ENCODE data around the gene ZBTB9.
A peak's percentile ranks its signal among the peaks of the same experiment; 100 is the strongest.

The ZBTB9 gene

DNA sequence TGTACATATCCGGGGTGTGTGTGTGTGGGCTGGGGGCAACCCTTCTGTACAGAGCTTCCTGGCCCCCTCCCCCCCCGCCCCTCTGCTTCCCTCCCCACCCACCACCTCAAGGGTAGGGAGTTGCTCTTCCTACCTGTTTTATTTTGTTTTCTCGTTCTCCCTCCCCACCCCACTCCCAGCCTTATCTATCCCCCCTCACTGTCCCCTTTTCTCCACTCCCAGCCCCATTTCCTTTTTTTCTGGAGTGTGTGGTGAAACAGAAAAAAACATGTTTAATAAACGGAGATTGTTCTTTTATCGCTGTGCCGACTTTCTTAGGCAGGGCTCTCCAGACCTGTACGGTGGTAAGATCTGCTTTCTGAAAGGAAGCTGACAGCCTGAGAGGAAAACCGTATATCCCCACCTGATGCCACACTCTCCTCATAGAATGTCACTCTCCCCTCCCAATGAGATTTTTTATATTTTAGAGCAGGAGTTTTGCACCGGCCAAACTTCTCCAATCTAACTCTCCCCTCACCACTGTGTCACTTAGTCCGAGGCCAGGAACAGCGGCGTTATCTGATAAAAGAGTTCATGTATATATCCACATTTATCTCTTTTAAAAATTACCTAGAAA, 875 bp upstream of the ZBTB9 start:
- Histone ChIP-seq H3K27ac (peak overlapping the region; percentile 25; the same call in 1 of the 2 replicates), H3K9ac (peak overlapping the region; percentile 47; the same call in 1 of the 2 replicates), H3K4me2 (peak overlapping the region; percentile 77), H3K4me1 (ENCODE audit: low read depth, poor library complexity, severe bottlenecking) (no peaks in the 10 kb centered on the region), H3K36me3 (ENCODE audit: insufficient read depth) (no peaks in the 10 kb centered on the region), H3K4me3 (IDR thresholded peaks at IDR 0.05; ENCODE audit: insufficient read depth, low read depth, low read length) (peak overlapping the region; percentile 34), H4K20me1 (ENCODE audit: insufficient read depth) (no peaks in the 10 kb centered on the region), H2AFZ (ENCODE audit: low read depth) (peak overlapping the region; percentile 48), H3K27me3 (ENCODE audit: insufficient read depth, low read depth) (no peaks in the 10 kb centered on the region), H3K79me2 (ENCODE audit: insufficient read depth, low read depth) (peaks cover 9% of the 10 kb centered on the region; the same call in 1 of the 2 replicates)
- TF ChIP-seq, protein P1, sequence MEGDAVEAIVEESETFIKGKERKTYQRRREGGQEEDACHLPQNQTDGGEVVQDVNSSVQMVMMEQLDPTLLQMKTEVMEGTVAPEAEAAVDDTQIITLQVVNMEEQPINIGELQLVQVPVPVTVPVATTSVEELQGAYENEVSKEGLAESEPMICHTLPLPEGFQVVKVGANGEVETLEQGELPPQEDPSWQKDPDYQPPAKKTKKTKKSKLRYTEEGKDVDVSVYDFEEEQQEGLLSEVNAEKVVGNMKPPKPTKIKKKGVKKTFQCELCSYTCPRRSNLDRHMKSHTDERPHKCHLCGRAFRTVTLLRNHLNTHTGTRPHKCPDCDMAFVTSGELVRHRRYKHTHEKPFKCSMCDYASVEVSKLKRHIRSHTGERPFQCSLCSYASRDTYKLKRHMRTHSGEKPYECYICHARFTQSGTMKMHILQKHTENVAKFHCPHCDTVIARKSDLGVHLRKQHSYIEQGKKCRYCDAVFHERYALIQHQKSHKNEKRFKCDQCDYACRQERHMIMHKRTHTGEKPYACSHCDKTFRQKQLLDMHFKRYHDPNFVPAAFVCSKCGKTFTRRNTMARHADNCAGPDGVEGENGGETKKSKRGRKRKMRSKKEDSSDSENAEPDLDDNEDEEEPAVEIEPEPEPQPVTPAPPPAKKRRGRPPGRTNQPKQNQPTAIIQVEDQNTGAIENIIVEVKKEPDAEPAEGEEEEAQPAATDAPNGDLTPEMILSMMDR (conservative IDR thresholded peaks at IDR 0.05; ENCODE audit: low read depth, low read length), result no peak

DNA sequence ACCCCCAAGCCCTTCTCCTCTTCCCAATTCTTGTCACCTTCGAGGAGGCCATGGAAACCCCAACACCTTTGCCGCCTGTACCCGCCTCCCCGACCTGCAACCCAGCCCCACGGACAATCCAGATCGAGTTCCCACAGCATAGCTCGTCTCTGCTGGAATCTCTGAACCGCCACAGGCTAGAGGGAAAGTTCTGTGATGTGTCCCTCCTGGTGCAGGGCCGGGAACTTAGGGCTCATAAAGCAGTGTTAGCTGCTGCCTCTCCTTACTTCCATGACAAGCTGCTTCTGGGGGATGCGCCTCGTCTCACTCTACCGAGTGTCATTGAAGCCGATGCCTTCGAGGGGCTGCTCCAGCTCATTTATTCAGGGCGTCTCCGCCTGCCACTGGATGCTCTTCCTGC, 675 bp downstream of the ZBTB9 start:
- H3K4me3 ChIP-seq (IDR thresholded peaks at IDR 0.05; ENCODE audit: insufficient read depth, low read depth, low read length), result peak overlapping the region; percentile 34
- peaks cover 9% of the 10 kb centered on the region; the same call in 1 of the 2 replicates for H3K79me2 ChIP-seq (ENCODE audit: insufficient read depth, low read depth)
- no peaks in the 10 kb centered on the region for H3K36me3 ChIP-seq (ENCODE audit: insufficient read depth)
- TF ChIP-seq, protein P1 (conservative IDR thresholded peaks at IDR 0.05; ENCODE audit: low read depth, low read length), result no peak
- H2AFZ ChIP-seq (ENCODE audit: low read depth), result peak overlapping the region; percentile 48; the same call in 1 of the 2 replicates
- peak overlapping the region; percentile 47; the same call in 1 of the 2 replicates for H3K9ac ChIP-seq
- no peaks in the 10 kb centered on the region for H3K4me1 ChIP-seq (ENCODE audit: low read depth, poor library complexity, severe bottlenecking)
- no peaks in the 10 kb centered on the region for H4K20me1 ChIP-seq (ENCODE audit: insufficient read depth)
- peak overlapping the region; percentile 89 for H3K4me2 ChIP-seq
- no peak overlapping the region for H3K27ac ChIP-seq
- H3K27me3 ChIP-seq (ENCODE audit: insufficient read depth, low read depth), result no peaks in the 10 kb centered on the region

DNA sequence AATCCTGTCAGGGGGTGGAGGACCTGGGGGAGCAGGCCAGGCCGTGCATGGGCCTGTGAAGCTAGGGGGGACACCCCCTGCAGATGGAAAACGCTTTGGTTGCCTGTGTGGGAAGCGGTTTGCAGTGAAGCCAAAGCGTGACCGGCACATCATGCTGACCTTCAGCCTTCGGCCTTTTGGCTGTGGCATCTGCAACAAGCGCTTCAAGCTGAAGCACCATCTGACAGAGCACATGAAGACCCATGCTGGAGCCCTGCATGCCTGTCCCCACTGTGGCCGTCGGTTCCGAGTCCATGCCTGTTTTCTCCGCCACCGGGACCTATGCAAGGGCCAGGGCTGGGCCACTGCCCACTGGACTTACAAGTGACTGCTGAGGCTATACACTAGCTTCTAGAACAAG, 1.8 kb downstream of the ZBTB9 start:
- H2AFZ ChIP-seq (ENCODE audit: low read depth), result no peak overlapping the region
- H3K27me3 ChIP-seq (ENCODE audit: insufficient read depth, low read depth), result no peaks in the 10 kb centered on the region
- no peak overlapping the region for H3K4me3 ChIP-seq (IDR thresholded peaks at IDR 0.05; ENCODE audit: insufficient read depth, low read depth, low read length)
- no peak overlapping the region for H3K4me2 ChIP-seq
- no peak overlapping the region for H3K9ac ChIP-seq
- no peaks in the 10 kb centered on the region for H3K4me1 ChIP-seq (ENCODE audit: low read depth, poor library complexity, severe bottlenecking)
- peaks cover 9% of the 10 kb centered on the region; the same call in 1 of the 2 replicates for H3K79me2 ChIP-seq (ENCODE audit: insufficient read depth, low read depth)
- no peaks in the 10 kb centered on the region for H4K20me1 ChIP-seq (ENCODE audit: insufficient read depth)
- TF ChIP-seq, protein P1 (conservative IDR thresholded peaks at IDR 0.05; ENCODE audit: low read depth, low read length), result no peak
- H3K36me3 ChIP-seq (ENCODE audit: insufficient read depth), result no peaks in the 10 kb centered on the region
- no peak overlapping the region for H3K27ac ChIP-seq

DNA sequence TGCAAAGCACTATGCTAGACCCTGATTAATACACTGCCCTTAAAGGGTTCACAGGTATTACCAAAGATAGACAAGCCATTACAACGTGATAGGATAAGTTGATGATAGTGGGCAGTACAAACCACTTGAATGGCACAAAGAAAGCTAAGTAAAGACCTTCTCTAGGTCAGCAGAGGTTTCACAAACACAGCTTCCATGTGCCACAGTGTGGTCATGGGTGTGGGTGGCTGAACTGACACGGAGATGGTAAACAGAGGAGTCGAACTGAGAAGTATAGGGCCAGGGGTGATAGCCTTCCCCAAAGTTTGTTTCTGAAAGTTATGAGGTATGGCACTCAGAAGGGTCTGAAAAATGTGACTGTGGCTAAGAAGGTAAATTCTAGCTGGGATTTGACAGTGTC, 4.3 kb downstream of the ZBTB9 start:
- H3K27ac ChIP-seq, result no peak overlapping the region
- H3K9ac ChIP-seq, result no peak overlapping the region
- no peaks in the 10 kb centered on the region for H3K27me3 ChIP-seq (ENCODE audit: insufficient read depth, low read depth)
- H3K4me3 ChIP-seq (IDR thresholded peaks at IDR 0.05; ENCODE audit: insufficient read depth, low read depth, low read length), result no peak overlapping the region
- H3K79me2 ChIP-seq (ENCODE audit: insufficient read depth, low read depth), result peaks cover 9% of the 10 kb centered on the region; the same call in 1 of the 2 replicates
- TF ChIP-seq, protein P1 (conservative IDR thresholded peaks at IDR 0.05; ENCODE audit: low read depth, low read length), result no peak
- no peak overlapping the region for H3K4me2 ChIP-seq
- H3K4me1 ChIP-seq (ENCODE audit: low read depth, poor library complexity, severe bottlenecking), result no peaks in the 10 kb centered on the region
- no peak overlapping the region for H2AFZ ChIP-seq (ENCODE audit: low read depth)
- no peaks in the 10 kb centered on the region for H3K36me3 ChIP-seq (ENCODE audit: insufficient read depth)
- no peaks in the 10 kb centered on the region for H4K20me1 ChIP-seq (ENCODE audit: insufficient read depth)

Measured in KMS-11 (cell line).